ENCODE data around the gene SIN3A. TPM values are rescaled to one million over a fixed set of nuclear protein-coding genes. Genes with fewer than 3 reads are reported as not detected.

SIN3A gene
- total and polyA plus RNA-seq, 2 of the 8 experiments (the other 6 are each of a cell fraction or from before 2014, with no cell fraction given) = 69.5 to 109 TPM

GRCh38 chr15:75355369-75355768 is 96.1 kb downstream of the SIN3A start:
- Histone ChIP-seq H3K9me3 (ENCODE audit: insufficient read depth in 2 of 2, low read depth in 1 of 2, low read length in 1 of 2) (no peaks in the 10 kb centered on the region), H2BK5ac (ENCODE audit: low read depth, low read length) (no peak overlapping the region), H3K79me2 (ENCODE audit: control insufficient read depth in 1 of 2, insufficient read depth in 2 of 2, low read length in 2 of 2) (no peaks in the 10 kb centered on the region), H3K27me3 (replicated peaks in 1 of 4; ENCODE audit: control insufficient read depth in 3 of 4, extremely low read depth in 1 of 4, insufficient read depth in 3 of 4, low read length in 3 of 4) (no peaks in the 10 kb centered on the region; a peak in 1 of 7 replicates), H3K27ac (ENCODE audit: low read depth, low read length) (no peak overlapping the region), H3K36me3 (ENCODE audit: control insufficient read depth in 2 of 4, insufficient read depth in 4 of 4, low read length in 3 of 4) (peaks cover 0 to 15% (median 1%) of the 10 kb centered on the region in 4 experiments; a peak in 4 of 8 replicates), H4K91ac (replicated peaks; ENCODE audit: insufficient read length, low read length) (no peak overlapping the region), H3K14ac (ENCODE audit: insufficient read length) (no peak overlapping the region), H3K4ac (replicated peaks; ENCODE audit: insufficient read length, low read depth, low read length) (no peak overlapping the region), H3K18ac (ENCODE audit: extremely low read depth, low read length) (no peak overlapping the region), H3K23me2 (ENCODE audit: low read depth, low read length) (no peaks in the 10 kb centered on the region), H4K8ac (ENCODE audit: extremely low read depth, insufficient read depth, low read length) (no peak overlapping the region), H2BK15ac (ENCODE audit: low read length) (no peak overlapping the region), H2BK20ac (ENCODE audit: low read length) (no peak overlapping the region), H3K4me3 (ENCODE audit: extremely low read depth in 1 of 4, insufficient read depth in 2 of 4, low read depth in 3 of 4, low read length in 4 of 4) (no peak overlapping the region), H3K4me1 (replicated peaks in 1 of 4; ENCODE audit: control insufficient read depth in 3 of 4, insufficient read depth in 4 of 4, low read length in 3 of 4) (no peaks in the 10 kb centered on the region), H3K56ac (replicated peaks; ENCODE audit: insufficient read length, low read depth, low read length) (no peak overlapping the region), H2AFZ (ENCODE audit: low read length) (no peak overlapping the region), H4K20me1 (replicated peaks in 1 of 2; ENCODE audit: control insufficient read depth in 1 of 2, insufficient read depth in 2 of 2, low read length in 2 of 2) (peaks cover 0 to 8% of the 10 kb centered on the region in 2 experiments), H3K9ac (replicated peaks in 1 of 4; ENCODE audit: extremely low read depth in 1 of 4, low read depth in 3 of 4, low read length in 3 of 4) (no peak overlapping the region), H3K23ac (ENCODE audit: insufficient read length) (no peak overlapping the region), H2AK5ac (ENCODE audit: low read depth, low read length) (no peak overlapping the region), H4K5ac (ENCODE audit: insufficient read length, low read depth, low read length) (no peak overlapping the region), H3K79me1 (ENCODE audit: low read depth, low read length) (no peaks in the 10 kb centered on the region; the same call in 1 of the 2 replicates), H3K4me2 (ENCODE audit: insufficient read depth in 1 of 2, low read depth in 2 of 2, low read length in 2 of 2) (no peak overlapping the region), H2BK120ac (replicated peaks; ENCODE audit: low read depth, low read length) (no peak overlapping the region), H2BK12ac (ENCODE audit: low read depth, low read length) (no peak overlapping the region)
- no peak for DNase-seq (ENCODE audit: low read depth in 1 of 2, low spot score in 2 of 2)
- FAIRE-seq = no peak
- CTCF ChIA-PET (ENCODE audit: partially characterized antibody) = interaction anchor here (1.1 to 2.5 kb wide), 2 partner anchors 8 to 12 kb away, joined by 3 to 11 read pairs; no protein-coding TSS in a partner anchor
- 83% methylated on average over 2 of the region's 4 CpGs; no CpG with 5 or more reads in 1 of the 2 experiments for WGBS, 2 experiments (ENCODE audit: extremely low coverage in 1 of 2, insufficient coverage in 1 of 2, insufficient read length in 1 of 2, insufficient replicate concordance in 2 of 2, low coverage in 1 of 2, low lambda C conversion rate in 2 of 2, missing lambda C conversion rate in 1 of 2)
- POLR2A ChIA-PET (ENCODE audit: partially characterized antibody) = interaction anchor here (1.3 to 5.7 kb wide), 4 partner anchors 8 to 12 kb away, joined by 5 to 40 read pairs (median 8); partner anchors contain the start of genes MAN2C1 and NEIL1
- no peak for TF ChIP-seq TBP (IDR thresholded peaks at IDR 0.05; ENCODE audit: low read depth, low read length)
- TF ChIP-seq RBBP5 (IDR thresholded peaks at IDR 0.05; ENCODE audit: borderline replicate concordance, low read depth, low read length) = no peak
- no peak for TF ChIP-seq SIN3A (conservative IDR thresholded peaks at IDR 0.05 in 1 of 2, IDR thresholded peaks at IDR 0.05 in 1 of 2; ENCODE audit: low read depth in 1 of 2, low read length in 2 of 2)
- TF ChIP-seq, protein P1, sequence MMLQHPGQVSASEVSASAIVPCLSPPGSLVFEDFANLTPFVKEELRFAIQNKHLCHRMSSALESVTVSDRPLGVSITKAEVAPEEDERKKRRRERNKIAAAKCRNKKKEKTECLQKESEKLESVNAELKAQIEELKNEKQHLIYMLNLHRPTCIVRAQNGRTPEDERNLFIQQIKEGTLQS (IDR thresholded peaks at IDR 0.05; ENCODE audit: insufficient read depth, low read depth, low read length) = no peak
- TF ChIP-seq KDM5A (IDR thresholded peaks at IDR 0.05; ENCODE audit: low read length) = no peak
- no peak for TF ChIP-seq NANOG (IDR thresholded peaks at IDR 0.05; ENCODE audit: insufficient read depth, low read depth, low read length, poor library complexity, severe bottlenecking)
- no peak for TF ChIP-seq BRCA1 (IDR thresholded peaks at IDR 0.05; ENCODE audit: low read depth, low read length)
- TF ChIP-seq YY1 (IDR thresholded peaks at IDR 0.05; ENCODE audit: low read depth, low read length) = no peak
- no peak for TF ChIP-seq EP300 (IDR thresholded peaks at IDR 0.05; ENCODE audit: borderline replicate concordance in 1 of 2, low read depth in 2 of 2, low read length in 2 of 2)
- TF ChIP-seq POLR2AphosphoS5 (IDR thresholded peaks at IDR 0.05; ENCODE audit: low read depth, low read length) = no peak
- no peak for TF ChIP-seq CBX5 (IDR thresholded peaks at IDR 0.05; ENCODE audit: low read depth, low read length)
- no peak for TF ChIP-seq CHD1 (IDR thresholded peaks at IDR 0.05; ENCODE audit: low read depth, low read length)
- TF ChIP-seq EZH2 (IDR thresholded peaks at IDR 0.05; ENCODE audit: low read depth, low read length, severe bottlenecking) = no peak

Measured in H1 (cell line).